Loucy (cell line): ENCODE results near the gene RAB30.
A peak's percentile ranks its signal among the peaks of the same experiment; 100 is the strongest.

Experiments used
- H2AFZ ChIP-seq: fragments of 200-600 bp; sonication (generic); 2 replicates; pipeline ENCODE4 v1.6.0; 2016; ENCODE audit warnings: antibody characterized with exemption, mild to moderate bottlenecking, low read length, moderate library complexity
- H3F3A ChIP-seq: fragments of 200-600 bp; 2 replicates; pipeline ENCODE4 v1.6.0; 2016; ENCODE audit warnings: antibody characterized with exemption, low read depth, mild to moderate bottlenecking
- H3K27me3 ChIP-seq: fragments of 200-600 bp; sonication (generic); 2 replicates; pipeline ENCODE4 v1.6.1; 2014; ENCODE audit warnings: low read length, mild to moderate bottlenecking; ENCODE audit not compliant: insufficient read depth, poor library complexity, severe bottlenecking
- H3K36me3 ChIP-seq: fragments of 200-600 bp; sonication (generic); 2 replicates; pipeline ENCODE4 v1.6.1; 2016; ENCODE audit warnings: low read length; ENCODE audit not compliant: insufficient read depth
- H3K4me1 ChIP-seq: fragments of 200-600 bp; sonication (generic); 2 replicates; pipeline ENCODE4 v1.5.1; 2014; ENCODE audit warnings: low read length, mild to moderate bottlenecking; ENCODE audit not compliant: insufficient read depth, poor library complexity, severe bottlenecking
- H3K4me2 ChIP-seq: fragments of 200-600 bp; sonication (generic); 2 replicates; pipeline ENCODE4 v1.6.0; 2014; ENCODE audit warnings: antibody characterized with exemption, low read length, low read depth, mild to moderate bottlenecking; ENCODE audit not compliant: poor library complexity, severe bottlenecking
- H3K4me3 ChIP-seq: fragments of 200-600 bp; sonication (generic); 2 replicates; pipeline ENCODE4 v1.5.1; 2014; ENCODE audit warnings: low read length, mild to moderate bottlenecking, mixed read lengths; ENCODE audit not compliant: poor library complexity, severe bottlenecking
- H3K79me2 ChIP-seq: fragments of 200-600 bp; sonication (generic); 2 replicates; pipeline ENCODE4 v1.6.1; 2014; ENCODE audit warnings: low read length; ENCODE audit not compliant: insufficient read depth
- H3K9ac ChIP-seq: fragments of 200-600 bp; sonication (generic); 2 replicates; pipeline ENCODE4 v1.6.0; 2014; ENCODE audit warnings: mild to moderate bottlenecking, low read depth, low read length, moderate library complexity; ENCODE audit not compliant: poor library complexity, severe bottlenecking
- H3K9me2 ChIP-seq: fragments of 200-600 bp; sonication (generic); replicated peaks from 2 replicates; pipeline ENCODE4 v1.6.1; 2016; ENCODE audit warnings: low read depth, low read length, mixed read lengths
- H3K9me3 ChIP-seq: fragments of 200-600 bp; sonication (generic); 2 replicates; pipeline ENCODE4 v1.6.1; 2014; ENCODE audit warnings: mild to moderate bottlenecking, antibody characterized with exemption, low read length, low read depth; ENCODE audit not compliant: insufficient read depth
- H4K20me1 ChIP-seq: fragments of 200-600 bp; sonication (generic); 2 replicates; pipeline ENCODE4 v1.6.0; 2014; ENCODE audit warnings: antibody characterized with exemption, low read length, mild to moderate bottlenecking; ENCODE audit not compliant: insufficient read depth, poor library complexity, severe bottlenecking
- CTCF ChIP-seq: fragments of 200-600 bp; sonication (generic); conservative IDR thresholded peaks from 2 replicates; pipeline ENCODE4 v1.5.1; 2014; ENCODE audit warnings: mild to moderate bottlenecking, antibody characterized with exemption, low read length
- EZH2phosphoT487 ChIP-seq: fragments of 200-600 bp; IDR thresholded peaks from 2 replicates; pipeline ENCODE4 v1.6.1; 2018; ENCODE audit warnings: antibody characterized with exemption, mild to moderate bottlenecking, moderate library complexity, borderline replicate concordance

RAB30 gene

GRCh38 chr11:82930734-82931133 is 141.0 kb downstream of the RAB30 start:
- H3K9me2 ChIP-seq = no peaks in the 10 kb centered on the region
- no peaks in the 10 kb centered on the region for H3K79me2 ChIP-seq
- peak overlapping the region; percentile 67 for H3K9ac ChIP-seq
- H3K36me3 ChIP-seq = no peaks in the 10 kb centered on the region
- peaks cover 57% of the 10 kb centered on the region for H3K4me1 ChIP-seq
- no peaks in the 10 kb centered on the region for H3F3A ChIP-seq
- H3K27me3 ChIP-seq = no peaks in the 10 kb centered on the region
- H4K20me1 ChIP-seq = no peaks in the 10 kb centered on the region
- H3K9me3 ChIP-seq = no peaks in the 10 kb centered on the region
- H3K4me2 ChIP-seq = peak overlapping the region; percentile 69
- H2AFZ ChIP-seq = peak overlapping the region; percentile 74; the same call in 1 of the 2 replicates
- peak overlapping the region; percentile 50 for H3K4me3 ChIP-seq
- no peak for TF ChIP-seq EZH2phosphoT487
- TF ChIP-seq CTCF = no peak

GRCh38 chr11:82930229-82930628 is 141.5 kb downstream of the RAB30 start:
- Histone ChIP-seq H3K27me3 (no peaks in the 10 kb centered on the region), H3K4me3 (peak overlapping the region; percentile 50), H3K4me2 (peak overlapping the region; percentile 69), H3K4me1 (peaks cover 57% of the 10 kb centered on the region), H3K9me3 (no peaks in the 10 kb centered on the region), H3K9me2 (no peaks in the 10 kb centered on the region), H4K20me1 (no peaks in the 10 kb centered on the region), H3K36me3 (no peaks in the 10 kb centered on the region), H2AFZ (peak overlapping the region; percentile 74), H3K79me2 (no peaks in the 10 kb centered on the region), H3K9ac (peak overlapping the region; percentile 60), H3F3A (no peaks in the 10 kb centered on the region)
- TF ChIP-seq CTCF (no peak), EZH2phosphoT487 (no peak)

- H3K9me3 ChIP-seq = no peaks in the 10 kb centered on the region
- H3K9me2 ChIP-seq = no peaks in the 10 kb centered on the region
- H3K4me2 ChIP-seq = peak overlapping the region; percentile 69
- H3K9ac ChIP-seq = no peak overlapping the region
- no peak for TF ChIP-seq EZH2phosphoT487
- no peak for TF ChIP-seq CTCF
- no peak overlapping the region for H3K4me3 ChIP-seq
- H3K4me1 ChIP-seq = peaks cover 50% of the 10 kb centered on the region
- H4K20me1 ChIP-seq = no peaks in the 10 kb centered on the region
- no peaks in the 10 kb centered on the region for H3K27me3 ChIP-seq
- H3K36me3 ChIP-seq = no peaks in the 10 kb centered on the region
- 0 out of 2 replicates have a peak overlapping the region, but pooled peaks have one; percentile 2 for H2AFZ ChIP-seq
- H3F3A ChIP-seq = no peaks in the 10 kb centered on the region
- no peaks in the 10 kb centered on the region for H3K79me2 ChIP-seq
Measured at GRCh38 chr11:82929121-82929520, 142.6 kb downstream of the RAB30 start.
